Astrocyte (in vitro differentiated cells and primary cell): ENCODE results near the gene TTL. TPM values are rescaled to one million over a fixed set of nuclear protein-coding genes. Genes with fewer than 3 reads are reported as not detected.

Experiments used
- DNase-seq: peaks from one replicate; pipeline ENCODE4 v3.0.0-alpha.2; 2010; ENCODE audit warnings: low read depth
- FAIRE-seq: peaks from 2 replicates; lab custom pipeline; 2011; peaks lifted over from hg19 to GRCh38; lab: Jason Lieb, UNC
- H2AFZ ChIP-seq: 2 replicates; pipeline ENCODE4 v1.6.0; 2012; ENCODE audit warnings: low read depth, low read length, inconsistent platforms
- H3K27ac ChIP-seq: 2 replicates; pipeline ENCODE4 v1.5.1; 2011; ENCODE audit warnings: low read depth, low read length, inconsistent platforms
- H3K27me3 ChIP-seq: 2 replicates; pipeline ENCODE4 v1.6.0; 2011; ENCODE audit warnings: low read length, inconsistent platforms; ENCODE audit not compliant: insufficient read depth
- H3K36me3 ChIP-seq: 2 replicates; pipeline ENCODE4 v1.5.1; 2011; ENCODE audit warnings: low read length, inconsistent platforms; ENCODE audit not compliant: insufficient read depth
- H3K4me1 ChIP-seq: 2 replicates; pipeline ENCODE4 v1.5.1; 2011; ENCODE audit warnings: low read length, inconsistent platforms; ENCODE audit not compliant: insufficient read depth
- H3K4me2 ChIP-seq: 2 replicates; pipeline ENCODE4 v1.6.0; 2012; ENCODE audit warnings: low read length, inconsistent platforms
- H3K4me3 ChIP-seq: 2 replicates; pipeline ENCODE4 v1.5.1; 2011; ENCODE audit warnings: low read depth, mild to moderate bottlenecking, low read length, inconsistent platforms; ENCODE audit not compliant: insufficient read depth
- H3K79me2 ChIP-seq: 2 replicates; pipeline ENCODE4 v1.6.0; 2012; ENCODE audit warnings: mild to moderate bottlenecking, low read length, inconsistent platforms; ENCODE audit not compliant: insufficient read depth
- H3K9ac ChIP-seq: 2 replicates; pipeline ENCODE4 v1.6.0; 2012; ENCODE audit warnings: mild to moderate bottlenecking, low read length, inconsistent platforms
- H3K9me3 ChIP-seq: 2 replicates; pipeline ENCODE4 v1.5.1; 2012; ENCODE audit warnings: low read depth, mild to moderate bottlenecking, low read length, inconsistent platforms; ENCODE audit not compliant: insufficient read depth
- H4K20me1 ChIP-seq: 2 replicates; pipeline ENCODE4 v1.6.0; 2012; ENCODE audit warnings: low read length, inconsistent platforms; ENCODE audit not compliant: insufficient read depth
- H3K27ac Mint-ChIP-seq: one replicate; pipeline ENCODE4 v1.8.0; 2021; ENCODE audit warnings: mild to moderate bottlenecking, mixed read lengths; ENCODE audit not compliant: unreplicated experiment
- H3K27me3 Mint-ChIP-seq: one replicate; pipeline ENCODE4 v1.8.0; 2021; ENCODE audit warnings: low read depth, mixed read lengths; ENCODE audit not compliant: unreplicated experiment
- H3K36me3 Mint-ChIP-seq: one replicate; pipeline ENCODE4 v1.8.0; 2021; ENCODE audit warnings: low read depth, mixed read lengths; ENCODE audit not compliant: unreplicated experiment
- H3K4me1 Mint-ChIP-seq: one replicate; pipeline ENCODE4 v1.8.0; 2021; ENCODE audit warnings: low read depth, mixed read lengths; ENCODE audit not compliant: unreplicated experiment
- H3K4me3 Mint-ChIP-seq: one replicate; pipeline ENCODE4 v1.8.0; 2021; ENCODE audit warnings: mild to moderate bottlenecking, moderate library complexity, mixed read lengths; ENCODE audit not compliant: unreplicated experiment
- H3K9me3 Mint-ChIP-seq: one replicate; pipeline ENCODE4 v1.8.0; 2021; ENCODE audit warnings: mild to moderate bottlenecking, mixed read lengths; ENCODE audit not compliant: unreplicated experiment
- CTCF ChIP-seq: IDR thresholded peaks from 2 replicates; pipeline ENCODE4 v1.5.1; 2011; ENCODE audit warnings: low read depth, mild to moderate bottlenecking, inconsistent platforms, low read length, moderate library complexity; ENCODE audit not compliant: insufficient read depth
- EZH2 ChIP-seq: IDR thresholded peaks from 2 replicates; pipeline ENCODE4 v1.6.1; 2012; ENCODE audit warnings: mild to moderate bottlenecking, low read length, inconsistent platforms; ENCODE audit not compliant: insufficient read depth
- total RNA-seq: library from RNA; stranded (reverse); gene quantifications from 2 replicates; pipeline ENCODE4 v1.2.1, GENCODE V29; 2021

TTL gene
- total RNA-seq, 1 donor from 2014 or later: 58.1 TPM

- Histone ChIP-seq H3K9me3 (no peaks in the 10 kb centered on the region), H3K4me1 (peaks cover 4% of the 10 kb centered on the region), H3K79me2 (peaks cover 40% of the 10 kb centered on the region), H3K36me3 (peaks cover 5% of the 10 kb centered on the region), H3K9ac (peak within 1 kb of the TSS; percentile 87), H2AFZ (peak within 1 kb of the TSS; percentile 92), H3K27ac (peak within 1 kb of the TSS; percentile 86), H3K4me3 (peak within 1 kb of the TSS; percentile 96), H4K20me1 (peaks cover 13% of the 10 kb centered on the region), H3K27me3 (no peaks in the 10 kb centered on the region), H3K4me2 (peak within 1 kb of the TSS; percentile 89)
- H3K36me3 Mint-ChIP-seq: no peaks in the 10 kb centered on the region
- no peak within 1 kb of the TSS for H3K4me3 Mint-ChIP-seq
- no peaks in the 10 kb centered on the region for H3K9me3 Mint-ChIP-seq
- peaks cover 1% of the 10 kb centered on the region for H3K4me1 Mint-ChIP-seq
- DNase-seq: peak; percentile 63
- no peak for FAIRE-seq
- no peaks in the 10 kb centered on the region for H3K27me3 Mint-ChIP-seq
- peak within 1 kb of the TSS; percentile 77 for H3K27ac Mint-ChIP-seq
- no peak for TF ChIP-seq EZH2
- no peak for TF ChIP-seq CTCF
Measured at GRCh38 chr2:112542123-112542983, 60.4 kb downstream of the TTL start, which contains the start of gene POLR1B. POLR1B (plus strand) TSS chr2:112542465; CDS start chr2:112542495, 30 bp downstream.

GRCh38 chr2:112542984-112543661, 61.2 kb downstream of the TTL start:
- Mint-ChIP-seq H3K36me3 (no peaks in the 10 kb centered on the region), H3K9me3 (no peaks in the 10 kb centered on the region), H3K4me3 (no peak overlapping the region), H3K4me1 (peaks cover 1% of the 10 kb centered on the region), H3K27ac (no peak overlapping the region), H3K27me3 (no peaks in the 10 kb centered on the region)
- H4K20me1 ChIP-seq: peaks cover 13% of the 10 kb centered on the region
- H3K4me1 ChIP-seq: peaks cover 4% of the 10 kb centered on the region
- H3K27me3 ChIP-seq: no peaks in the 10 kb centered on the region
- H3K9ac ChIP-seq: peak overlapping the region; percentile 87
- TF ChIP-seq CTCF: no peak
- DNase-seq: peak; percentile 4
- H3K79me2 ChIP-seq: peaks cover 40% of the 10 kb centered on the region
- H3K4me2 ChIP-seq: peak overlapping the region; percentile 89
- peak overlapping the region; percentile 96 for H3K4me3 ChIP-seq
- no peak for FAIRE-seq
- peak overlapping the region; percentile 92 for H2AFZ ChIP-seq
- H3K36me3 ChIP-seq: peaks cover 9% of the 10 kb centered on the region
- no peaks in the 10 kb centered on the region for H3K9me3 ChIP-seq
- H3K27ac ChIP-seq: peak overlapping the region; percentile 86
